Hepatocyte (in vitro differentiated cells): ENCODE results near the gene TCL1A.

Experiments
- EZH2phosphoT487 ChIP-seq: fragments of 200-600 bp; sonication (generic); IDR thresholded peaks from one replicate; pipeline ENCODE4 v1.6.1; 2018; ENCODE audit warnings: antibody characterized with exemption, mild to moderate bottlenecking, low read depth, moderate library complexity; ENCODE audit not compliant: unreplicated experiment, severe bottlenecking
- TF ChIP-seq, protein P1 (sequence below): fragments of 200-600 bp; sonication (generic); IDR thresholded peaks from 2 replicates; pipeline ENCODE4 v1.5.1; 2016; ENCODE audit warnings: antibody characterized with exemption, mild to moderate bottlenecking; ENCODE audit not compliant: poor library complexity

GRCh38 chr14:95660651-95661515, 53.0 kb downstream of the TCL1A start:
- TF ChIP-seq, protein P1, sequence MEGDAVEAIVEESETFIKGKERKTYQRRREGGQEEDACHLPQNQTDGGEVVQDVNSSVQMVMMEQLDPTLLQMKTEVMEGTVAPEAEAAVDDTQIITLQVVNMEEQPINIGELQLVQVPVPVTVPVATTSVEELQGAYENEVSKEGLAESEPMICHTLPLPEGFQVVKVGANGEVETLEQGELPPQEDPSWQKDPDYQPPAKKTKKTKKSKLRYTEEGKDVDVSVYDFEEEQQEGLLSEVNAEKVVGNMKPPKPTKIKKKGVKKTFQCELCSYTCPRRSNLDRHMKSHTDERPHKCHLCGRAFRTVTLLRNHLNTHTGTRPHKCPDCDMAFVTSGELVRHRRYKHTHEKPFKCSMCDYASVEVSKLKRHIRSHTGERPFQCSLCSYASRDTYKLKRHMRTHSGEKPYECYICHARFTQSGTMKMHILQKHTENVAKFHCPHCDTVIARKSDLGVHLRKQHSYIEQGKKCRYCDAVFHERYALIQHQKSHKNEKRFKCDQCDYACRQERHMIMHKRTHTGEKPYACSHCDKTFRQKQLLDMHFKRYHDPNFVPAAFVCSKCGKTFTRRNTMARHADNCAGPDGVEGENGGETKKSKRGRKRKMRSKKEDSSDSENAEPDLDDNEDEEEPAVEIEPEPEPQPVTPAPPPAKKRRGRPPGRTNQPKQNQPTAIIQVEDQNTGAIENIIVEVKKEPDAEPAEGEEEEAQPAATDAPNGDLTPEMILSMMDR: no peak
- TF ChIP-seq EZH2phosphoT487: no peak
